ENCODE data around the gene PDLIM1. TPM values are rescaled to one million over a fixed set of nuclear protein-coding genes. Genes with fewer than 3 reads are reported as not detected.

PDLIM1 gene
- total and polyA plus RNA-seq, 8 donors = 41.7 to 289 (median 182) TPM

DNA sequence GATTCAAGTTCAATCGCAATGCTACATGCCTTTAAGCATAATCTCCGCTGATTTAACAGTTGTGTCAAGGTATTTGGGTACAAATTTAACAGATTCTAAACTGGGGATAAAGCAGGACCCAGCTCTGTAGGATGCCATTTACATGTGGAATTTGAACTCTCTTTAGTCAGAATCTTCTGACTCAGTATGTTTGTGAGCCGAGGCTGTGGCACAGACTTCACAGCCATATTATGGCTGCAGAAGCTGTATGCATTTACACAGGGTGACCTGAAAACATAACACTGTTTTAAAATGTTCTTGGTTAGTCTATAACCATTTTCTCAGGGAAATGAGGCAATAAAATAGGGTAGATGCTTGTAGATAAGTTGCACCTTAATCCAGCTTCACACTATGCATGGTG, 8.7 kb downstream of the PDLIM1 start:
- no peak for DNase-seq
- TF ChIP-seq POLR2A (IDR thresholded peaks at IDR 0.05) (no peak), EP300 (IDR thresholded peaks at IDR 0.05) (no peak), CTCF (IDR thresholded peaks at IDR 0.05) (no peak), POLR2AphosphoS5 (IDR thresholded peaks at IDR 0.05) (no peak)
- Histone ChIP-seq H3K36me3 (no peaks in the 10 kb centered on the region), H3K9me3 (no peaks in the 10 kb centered on the region), H3K27ac (peak overlapping the region in 1 of 5 donors; percentile 91), H3K4me1 (peaks cover 50 to 83% (median 54%) of the 10 kb centered on the region in 4 donors), H3K4me3 (no peak overlapping the region), H3K27me3 (no peaks in the 10 kb centered on the region)
- WGBS, 5 donors = 62 to 88% (median 80%) methylated on average over 3 of the region's 3 CpGs
- intact Hi-C loops (cut with DNase I; ENCODE audit: low total_unique reads) = no loop called here

DNA sequence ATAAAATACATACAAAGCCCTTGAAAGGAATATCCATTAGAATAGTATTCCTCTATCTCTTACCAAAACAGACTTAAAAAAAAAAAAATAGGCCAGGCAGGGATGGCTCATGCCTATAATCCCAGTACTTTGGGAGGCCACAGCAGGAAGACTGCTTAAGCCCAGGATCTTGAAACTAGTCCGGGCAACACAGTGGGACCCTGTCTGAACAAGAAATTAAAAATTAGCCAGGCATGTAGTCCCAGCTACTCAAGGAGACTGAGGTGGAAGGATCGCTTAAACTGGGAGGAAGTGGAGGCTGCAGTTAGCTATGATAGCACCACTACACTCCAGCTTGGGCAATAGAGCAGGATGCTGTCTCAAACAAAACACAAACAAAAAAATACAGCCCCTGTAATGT, 9.6 kb downstream of the PDLIM1 start:
- no peak for DNase-seq
- Histone ChIP-seq H3K27ac (peak overlapping the region in 4 of 5 donors; percentile 77 to 91 (median 83)), H3K36me3 (no peaks in the 10 kb centered on the region), H3K9me3 (no peaks in the 10 kb centered on the region), H3K4me1 (peaks cover 47 to 83% (median 51%) of the 10 kb centered on the region in 4 donors), H3K27me3 (no peaks in the 10 kb centered on the region), H3K4me3 (no peak overlapping the region)
- TF ChIP-seq POLR2AphosphoS5 (IDR thresholded peaks at IDR 0.05) (no peak), CTCF (IDR thresholded peaks at IDR 0.05) (no peak), POLR2A (IDR thresholded peaks at IDR 0.05) (no peak), EP300 (IDR thresholded peaks at IDR 0.05) (no peak)
- intact Hi-C loops (cut with DNase I; ENCODE audit: low total_unique reads) = no loop called here
- 80 to 93% (median 90%) methylated on average over 2 of the region's 2 CpGs for WGBS, 5 donors

- no peaks in the 10 kb centered on the region for H3K36me3 ChIP-seq
- H3K27me3 ChIP-seq = no peaks in the 10 kb centered on the region
- WGBS, 5 donors = 22 to 46% (median 27%) methylated on average over 2 of the region's 2 CpGs
- peaks cover 46 to 85% (median 51%) of the 10 kb centered on the region in 4 donors for H3K4me1 ChIP-seq
- H3K9me3 ChIP-seq = no peaks in the 10 kb centered on the region
- TF ChIP-seq CTCF (IDR thresholded peaks at IDR 0.05) (no peak), EP300 (IDR thresholded peaks at IDR 0.05) (no peak), POLR2AphosphoS5 (IDR thresholded peaks at IDR 0.05) (no peak), POLR2A (IDR thresholded peaks at IDR 0.05) (no peak)
- no peak for DNase-seq
- H3K27ac ChIP-seq = peak overlapping the region in 4 of 5 donors; percentile 77 to 91 (median 83)
- no peak overlapping the region for H3K4me3 ChIP-seq
- intact Hi-C loops (cut with DNase I; ENCODE audit: low total_unique reads) = no loop called here
Measured at GRCh38 chr10:95280637-95281036, 10.2 kb downstream of the PDLIM1 start.

- peak overlapping the region in 4 of 5 donors; percentile 77 to 91 (median 83) for H3K27ac ChIP-seq
- intact Hi-C loops (cut with DNase I; ENCODE audit: low total_unique reads) = no loop called here
- H3K36me3 ChIP-seq = no peaks in the 10 kb centered on the region
- H3K9me3 ChIP-seq = no peaks in the 10 kb centered on the region
- TF ChIP-seq POLR2AphosphoS5 (IDR thresholded peaks at IDR 0.05) (peak in 1 of 3 donors; percentile 71), CTCF (IDR thresholded peaks at IDR 0.05) (no peak), EP300 (IDR thresholded peaks at IDR 0.05) (no peak), POLR2A (IDR thresholded peaks at IDR 0.05) (no peak)
- H3K4me3 ChIP-seq = no peak overlapping the region
- H3K4me1 ChIP-seq = peaks cover 45 to 85% (median 58%) of the 10 kb centered on the region in 4 donors
- WGBS, 5 donors = 42 to 49% (median 48%) methylated on average over 4 of the region's 4 CpGs
- no peaks in the 10 kb centered on the region for H3K27me3 ChIP-seq
- DNase-seq = no peak
Measured at GRCh38 chr10:95279042-95279820, 11.6 kb downstream of the PDLIM1 start.
